IMR-90 (cell line): ENCODE data around the gene SOCS4. TPM values are rescaled to one million over a fixed set of nuclear protein-coding genes. Genes with fewer than 3 reads are reported as not detected.

ENCODE experiments used
- ATAC-seq: fragments of 200-7000 bp; cut with Tn5 transposase; 2 replicates; pipeline ENCODE4 v1.9.1; 2020; ENCODE audit warnings: low read depth, mild to moderate bottlenecking, moderate library complexity
- BruUV-seq: library from RNA; stranded (reverse); fragments of 400-500 nt; replicated peaks from 2 replicates; lab custom pipeline; 2021; lab: Mats Ljungman, UMichigan
- CTCF ChIA-PET: fragments of 300-600 bp; formaldehyde crosslinking; extraction: SDS; loops from one replicate; lab custom pipeline; 2021; ENCODE audit warnings: antibody characterized with exemption; lab: Yijun Ruan, JAX
- POLR2A ChIA-PET: fragments of 300-600 bp; sonication (Branson Sonifier 250); formaldehyde crosslinking; loops from one replicate; lab custom pipeline; 2022; ENCODE audit warnings: antibody characterized with exemption; ENCODE audit not compliant: unreplicated experiment; lab: Charles Lee
- DNase-seq: peaks from one replicate; pipeline ENCODE4 v3.0.0; 2013
- H2AFZ ChIP-seq: replicated peaks from 2 replicates; pipeline ENCODE3; 2013; ENCODE audit warnings: low read length, mild to moderate bottlenecking; ENCODE audit not compliant: poor library complexity
- H2AK5ac ChIP-seq: 2 replicates; pipeline ENCODE4 v1.6.1; 2013; ENCODE audit warnings: low read depth, low read length, inconsistent platforms
- H2AK9ac ChIP-seq: replicated peaks from 2 replicates; pipeline ENCODE3; 2013; ENCODE audit warnings: mild to moderate bottlenecking, low read depth, low read length, moderate library complexity; ENCODE audit not compliant: poor library complexity
- H2BK120ac ChIP-seq: 2 replicates; pipeline ENCODE4 v1.6.1; 2013; ENCODE audit warnings: low read depth, low read length, inconsistent platforms
- H2BK15ac ChIP-seq: 3 replicates; pipeline ENCODE4 v1.6.1; 2013; ENCODE audit warnings: low read depth, low read length, inconsistent platforms
- H2BK20ac ChIP-seq: 2 replicates; pipeline ENCODE4 v1.6.1; 2013; ENCODE audit warnings: low read depth, mild to moderate bottlenecking, inconsistent platforms, low read length, moderate library complexity
- H2BK5ac ChIP-seq: 2 replicates; pipeline ENCODE4 v1.6.1; 2013; ENCODE audit warnings: mild to moderate bottlenecking, low read depth, low read length, inconsistent platforms; ENCODE audit not compliant: poor library complexity, severe bottlenecking
- H3K14ac ChIP-seq: replicated peaks from 2 replicates; pipeline ENCODE4 v1.6.1; 2013; ENCODE audit warnings: low read depth, low read length, inconsistent platforms
- H3K18ac ChIP-seq: 2 replicates; pipeline ENCODE4 v1.6.1; 2013; ENCODE audit warnings: low read depth, low read length, control low read depth
- H3K23ac ChIP-seq: 2 replicates; pipeline ENCODE4 v1.6.1; 2013; ENCODE audit warnings: low read depth, low read length, inconsistent platforms
- H3K27ac ChIP-seq: 2 replicates; pipeline ENCODE4 v1.5.1; 2013; ENCODE audit warnings: mild to moderate bottlenecking, control low read depth, low read length; ENCODE audit not compliant: insufficient read depth
- H3K27me3 ChIP-seq: 2 replicates; pipeline ENCODE4 v1.6.1; 2013; ENCODE audit warnings: low read length; ENCODE audit not compliant: control insufficient read depth, insufficient read depth
- H3K36me3 ChIP-seq: 2 replicates; pipeline ENCODE4 v1.6.1; 2013; ENCODE audit warnings: low read length, mixed read lengths; ENCODE audit not compliant: control insufficient read depth, insufficient read depth
- H3K4ac ChIP-seq: 2 replicates; pipeline ENCODE4 v1.6.1; 2013; ENCODE audit warnings: low read depth, low read length, inconsistent platforms
- H3K4me1 ChIP-seq: 2 replicates; pipeline ENCODE4 v1.6.1; 2013; ENCODE audit warnings: low read length, mixed read lengths; ENCODE audit not compliant: control insufficient read depth, insufficient read depth
- H3K4me2 ChIP-seq: 2 replicates; pipeline ENCODE4 v1.6.1; 2013; ENCODE audit warnings: low read depth, mild to moderate bottlenecking, control low read depth, low read length, moderate library complexity
- H3K4me3 ChIP-seq: 2 replicates; pipeline ENCODE4 v1.5.1; 2013; ENCODE audit warnings: low read depth, mild to moderate bottlenecking, control low read depth, low read length, moderate library complexity; ENCODE audit not compliant: insufficient read depth
- H3K56ac ChIP-seq: 2 replicates; pipeline ENCODE4 v1.6.1; 2013; ENCODE audit warnings: low read length, inconsistent platforms; ENCODE audit not compliant: insufficient read depth; ENCODE audit errors: extremely low read depth
- H3K79me1 ChIP-seq, 2 experiments: 2 replicates each; pipeline ENCODE4 v1.6.1; 2013; ENCODE audit warnings: low read length in 2 of 2, inconsistent platforms in 1 of 2, low read depth in 1 of 2
- H3K9ac ChIP-seq: 2 replicates; pipeline ENCODE4 v1.6.1; 2013; ENCODE audit warnings: low read depth, low read length, control low read depth
- H3K9me1 ChIP-seq: 2 replicates; pipeline ENCODE4 v1.6.1; 2013; ENCODE audit warnings: low read length, inconsistent platforms; ENCODE audit not compliant: insufficient read depth
- H3K9me3 ChIP-seq: 2 replicates; pipeline ENCODE4 v1.6.1; 2013; ENCODE audit warnings: low read length; ENCODE audit not compliant: control insufficient read depth, insufficient read depth
- H4K20me1 ChIP-seq: 2 replicates; pipeline ENCODE4 v1.6.1; 2013; ENCODE audit warnings: low read length, inconsistent platforms; ENCODE audit not compliant: insufficient read depth
- H4K5ac ChIP-seq: 2 replicates; pipeline ENCODE4 v1.6.1; 2013; ENCODE audit warnings: mild to moderate bottlenecking, low read depth, low read length, control low read depth
- H4K8ac ChIP-seq, 2 experiments: 2 replicates each; pipeline ENCODE4 v1.6.1; 2013; ENCODE audit warnings: low read depth in 2 of 2, low read length in 2 of 2, control low read depth in 1 of 2, inconsistent platforms in 1 of 2
- H4K91ac ChIP-seq: 2 replicates; pipeline ENCODE4 v1.6.1; 2013; ENCODE audit warnings: low read depth, low read length, inconsistent platforms; ENCODE audit not compliant: insufficient read depth
- CEBPB ChIP-seq: IDR thresholded peaks from 2 replicates; pipeline ENCODE4 v1.6.1; 2012; ENCODE audit warnings: low read depth, low read length, improper control_type of control experiment
- CTCF ChIP-seq: conservative IDR thresholded peaks from 2 replicates; pipeline ENCODE4 v1.5.1; 2012; ENCODE audit warnings: mild to moderate bottlenecking, low read depth, low read length, improper control_type of control experiment
- ELK1 ChIP-seq: fragments of 150-350 bp; IDR thresholded peaks from 2 replicates; pipeline ENCODE4 v1.6.1; 2016; ENCODE audit warnings: low read depth, mild to moderate bottlenecking, low read length, moderate library complexity, borderline replicate concordance
- FOS ChIP-seq: fragments of 150-350 bp; IDR thresholded peaks from 2 replicates; pipeline ENCODE4 v1.6.1; 2016; ENCODE audit warnings: low read depth, low read length
- MAFK ChIP-seq: IDR thresholded peaks from 2 replicates; pipeline ENCODE4 v1.6.1; 2012; ENCODE audit warnings: low read depth, low read length, improper control_type of control experiment
- MAZ ChIP-seq: IDR thresholded peaks from 2 replicates; pipeline ENCODE4 v1.6.1; 2012; ENCODE audit warnings: low read depth, mild to moderate bottlenecking, low read length, improper control_type of control experiment, moderate library complexity, borderline replicate concordance
- MXI1 ChIP-seq: IDR thresholded peaks from 2 replicates; pipeline ENCODE4 v1.6.1; 2012; ENCODE audit warnings: low read depth, mild to moderate bottlenecking, low read length, moderate library complexity, borderline replicate concordance
- NFE2L2 ChIP-seq: fragments of 150-350 bp; IDR thresholded peaks from 2 replicates; pipeline ENCODE4 v1.6.1; 2016; ENCODE audit warnings: low read depth, mild to moderate bottlenecking, low read length
- POLR2A ChIP-seq: IDR thresholded peaks from 2 replicates; pipeline ENCODE4 v1.6.1; 2012; ENCODE audit warnings: mild to moderate bottlenecking, low read depth, low read length
- RAD21 ChIP-seq: IDR thresholded peaks from 2 replicates; pipeline ENCODE4 v1.6.1; 2012; ENCODE audit warnings: low read length, improper control_type of control experiment
- RCOR1 ChIP-seq: IDR thresholded peaks from 2 replicates; pipeline ENCODE4 v1.6.1; 2012; ENCODE audit warnings: mild to moderate bottlenecking, low read length, improper control_type of control experiment; ENCODE audit not compliant: insufficient replicate concordance
- RFX5 ChIP-seq: IDR thresholded peaks from 2 replicates; pipeline ENCODE4 v1.8.0; 2012; ENCODE audit warnings: low read depth, mild to moderate bottlenecking, low read length, moderate library complexity
- SMC3 ChIP-seq: fragments of 150-350 bp; IDR thresholded peaks from 2 replicates; pipeline ENCODE4 v1.6.1; 2016; ENCODE audit warnings: low read depth, mild to moderate bottlenecking, antibody characterized with exemption, low read length, moderate library complexity
- WGBS, 2 experiments: methylation state at CpG; one replicate each; pipeline versions ENCODE4 v1.1.5 to v1.1.7; 2013; ENCODE audit warnings: missing lambda C conversion rate in 2 of 2; ENCODE audit not compliant: insufficient read length in 1 of 2; ENCODE audit errors: extremely low coverage in 2 of 2; 5-methylcytosine and 5-hydroxymethylcytosine counted together
- dilution Hi-C: fragments of 300-500 bp; cut with HindIII; formaldehyde crosslinking; loops from one replicate; pipeline ENCODE4 v1.14.3; 2018; ENCODE audit warnings: low sequenced_read_pairs; ENCODE audit not compliant: unreplicated experiment
- in situ Hi-C: fragments of 300-500 bp; cut with MboI; formaldehyde crosslinking; loops from 3 replicates; pipeline ENCODE4 v1.14.3; 2019; ENCODE audit warnings: low sequenced_read_pairs, inconsistent platforms, mixed read lengths
- intact Hi-C: fragments of 100-400 bp; cut with micrococcal nuclease; formaldehyde crosslinking; loops from 2 replicates; pipeline ENCODE4 v1.10.0; 2022
- polyA plus RNA-seq, 3 experiments: library from polyadenylated mRNA; depleted of rRNA; stranded (reverse); fragments of >200 nt; gene quantifications; 2 replicates each; pipeline ENCODE4 v1.2.3, GENCODE V29; 2012; ENCODE audit warnings: low replicate concordance in 1 of 3
- total RNA-seq: library from RNA; depleted of rRNA; stranded (reverse); fragments of >200 nt; gene quantifications from 2 replicates; pipeline ENCODE4 v1.2.3, GENCODE V29; 2012

SOCS4 gene
- total and polyA plus RNA-seq, 2 of the 4 experiments (the other 2 are of a cell fraction) = 4.6 to 12.7 TPM

GRCh38 chr14:55026441-55026792 is 619 bp upstream of the SOCS4 start:
- Histone ChIP-seq H3K4ac (peak overlapping the region; percentile 65; the same call in 1 of the 2 replicates), H3K9me3 (no peaks in the 10 kb centered on the region), H3K27ac (peak overlapping the region; percentile 76), H3K9ac (peak overlapping the region; percentile 81), H2AK5ac (no peak overlapping the region), H2BK15ac (no peak overlapping the region), H4K5ac (no peak overlapping the region), H3K4me2 (peak overlapping the region; percentile 96), H3K14ac (peak overlapping the region; percentile 53), H2AK9ac (peak overlapping the region; percentile 18), H2BK5ac (peak overlapping the region; percentile 54), H4K8ac (peak overlapping the region; percentile 78 to 90), H3K27me3 (no peaks in the 10 kb centered on the region), H3K79me1 (peaks cover 14 to 56% of the 10 kb centered on the region in 2 experiments), H2AFZ (peak overlapping the region; percentile 98), H3K4me1 (peaks cover 5% of the 10 kb centered on the region; the same call in 1 of the 2 replicates), H3K56ac (peak overlapping the region; percentile 69), H2BK20ac (no peak overlapping the region), H3K18ac (no peak overlapping the region), H3K36me3 (no peaks in the 10 kb centered on the region; the same call in 1 of the 2 replicates), H4K20me1 (peaks cover 7% of the 10 kb centered on the region; the same call in 1 of the 2 replicates), H4K91ac (peak overlapping the region; percentile 58), H3K4me3 (peak overlapping the region; percentile 83), H2BK120ac (no peak overlapping the region), H3K23ac (peak overlapping the region; percentile 92), H3K9me1 (no peaks in the 10 kb centered on the region)
- in situ Hi-C loops (no loop called here), dilution Hi-C loops (no loop called here), intact Hi-C loops (loop anchor here (2.0 kb wide), 1 partner anchor 16 kb away; no protein-coding TSS in a partner anchor)
- CTCF ChIA-PET = interaction anchor here (2.5 kb wide), 1 partner anchor 9 kb away, joined by 7 read pairs; no protein-coding TSS in a partner anchor
- no peak for TF ChIP-seq CEBPB
- no peak for TF ChIP-seq SMC3
- no peak for TF ChIP-seq RCOR1
- TF ChIP-seq CTCF = no peak
- TF ChIP-seq ELK1 = no peak
- 0 out of 2 replicates have a peak, but pooled peaks have one; percentile 2 for TF ChIP-seq FOS
- no peak for TF ChIP-seq NFE2L2
- peak; percentile 61 for TF ChIP-seq MAFK
- no peak for TF ChIP-seq MAZ
- no peak for TF ChIP-seq POLR2A
- TF ChIP-seq RAD21 = no peak
- TF ChIP-seq RFX5 = no peak
- no peak for TF ChIP-seq MXI1
- WGBS, 2 experiments = no CpG with 5 or more reads among the region's 9 CpGs
- ATAC-seq = no peak
- DNase-seq = no peak
- TSS peak; percentile 69 for BruUV-seq
- POLR2A ChIA-PET = interaction anchor here (0.5 kb wide), 1 partner anchor 11 kb away, joined by 3 read pairs; no protein-coding TSS in a partner anchor
